Neutrophil (primary cell): ENCODE measurements around the gene PLXNA4.

Source experiments
- H3K27ac ChIP-seq: fragments of 200-600 bp; sonication (generic); 2 replicates; pipeline ENCODE4 v1.5.1; 2016; ENCODE audit warnings: mild to moderate bottlenecking, moderate library complexity
- H3K27me3 ChIP-seq: fragments of 200-600 bp; sonication (generic); 2 replicates; pipeline ENCODE4 v1.6.0; 2016; ENCODE audit warnings: mild to moderate bottlenecking
- H3K36me3 ChIP-seq: fragments of 200-600 bp; sonication (generic); 2 replicates; pipeline ENCODE4 v1.5.1; 2017
- H3K4me1 ChIP-seq, 2 experiments: fragments of 200-600 bp in 1 of 2; sonication (generic) in 1 of 2; 1 replicate in 1 of 2; 2 replicates in 1 of 2; pipeline versions ENCODE4 v1.5.1 to v1.6.1; 2013 to 2016; ENCODE audit warnings: low read depth in 1 of 2, low read length in 1 of 2, mild to moderate bottlenecking in 1 of 2, moderate library complexity in 1 of 2; ENCODE audit not compliant: control insufficient read depth in 1 of 2, insufficient read depth in 1 of 2
- H3K4me3 ChIP-seq, 2 experiments: fragments of 200-600 bp in 1 of 2; sonication (generic) in 1 of 2; 1 replicate in 1 of 2; 2 replicates in 1 of 2; pipeline ENCODE4 v1.5.1; 2013 to 2016; ENCODE audit warnings: low read depth in 1 of 2, low read length in 1 of 2, mild to moderate bottlenecking in 1 of 2, moderate library complexity in 1 of 2
- H3K9me3 ChIP-seq: fragments of 200-600 bp; sonication (generic); 2 replicates; pipeline ENCODE4 v1.5.1; 2016
- CTCF ChIP-seq: fragments of 200-600 bp; sonication (generic); IDR thresholded peaks from 2 replicates; pipeline ENCODE4 v1.5.1; 2016; ENCODE audit warnings: antibody characterized with exemption

Gene PLXNA4

GRCh38 chr7:132434041-132434440 is 142.2 kb downstream of the PLXNA4 start:
- Histone ChIP-seq H3K27ac (no peak overlapping the region), H3K36me3 (no peaks in the 10 kb centered on the region), H3K27me3 (peaks cover 9% of the 10 kb centered on the region), H3K9me3 (no peaks in the 10 kb centered on the region), H3K4me1 (no peaks in the 10 kb centered on the region), H3K4me3 (no peak overlapping the region)
- TF ChIP-seq CTCF = no peak

GRCh38 chr7:132433301-132433700 is 143.0 kb downstream of the PLXNA4 start:
- Histone ChIP-seq H3K27ac (no peak overlapping the region), H3K36me3 (no peaks in the 10 kb centered on the region), H3K4me3 (no peak overlapping the region), H3K9me3 (no peaks in the 10 kb centered on the region), H3K4me1 (no peaks in the 10 kb centered on the region), H3K27me3 (peaks cover 9% of the 10 kb centered on the region)
- no peak for TF ChIP-seq CTCF

- H3K27ac ChIP-seq = no peak overlapping the region
Observed at GRCh38 chr7:132430861-132431822, 145.1 kb downstream of the PLXNA4 start.

GRCh38 chr7:132430041-132430855 is 146.0 kb downstream of the PLXNA4 start:
- Histone ChIP-seq H3K4me3 (no peak overlapping the region), H3K27me3 (peaks cover 6% of the 10 kb centered on the region), H3K4me1 (no peaks in the 10 kb centered on the region), H3K36me3 (no peaks in the 10 kb centered on the region), H3K9me3 (no peaks in the 10 kb centered on the region), H3K27ac (no peak overlapping the region)
- no peak for TF ChIP-seq CTCF

More at GRCh38 chr7:132430861-132431822, 145.1 kb downstream of the PLXNA4 start:
- H3K4me1 ChIP-seq = no peaks in the 10 kb centered on the region
- no peak overlapping the region for H3K4me3 ChIP-seq
- H3K9me3 ChIP-seq = no peaks in the 10 kb centered on the region
- H3K36me3 ChIP-seq = no peaks in the 10 kb centered on the region
- no peak for TF ChIP-seq CTCF
- H3K27me3 ChIP-seq = peaks cover 9% of the 10 kb centered on the region

GRCh38 chr7:132429181-132429580 is 147.1 kb downstream of the PLXNA4 start:
- no peak overlapping the region for H3K4me3 ChIP-seq
- no peaks in the 10 kb centered on the region for H3K36me3 ChIP-seq
- no peak overlapping the region for H3K27ac ChIP-seq
- no peak for TF ChIP-seq CTCF
- no peaks in the 10 kb centered on the region for H3K27me3 ChIP-seq
- no peaks in the 10 kb centered on the region for H3K9me3 ChIP-seq
- H3K4me1 ChIP-seq = no peaks in the 10 kb centered on the region
